HG03520 (cell line): ENCODE data around the gene FPR2.
"Not testable (repeated sequence)": the region's sequence is repeated elsewhere in the genome, so short reads cannot be mapped to it uniquely, and the experiment has no call there.

Source experiments
- ATAC-seq: cut with Tn5 transposase; IDR thresholded peaks from one replicate; pipeline ENCODE4 v1.9.1; 2021; ENCODE audit warnings: mild to moderate bottlenecking, moderate library complexity; ENCODE audit not compliant: unreplicated experiment

FPR2 gene

DNA sequence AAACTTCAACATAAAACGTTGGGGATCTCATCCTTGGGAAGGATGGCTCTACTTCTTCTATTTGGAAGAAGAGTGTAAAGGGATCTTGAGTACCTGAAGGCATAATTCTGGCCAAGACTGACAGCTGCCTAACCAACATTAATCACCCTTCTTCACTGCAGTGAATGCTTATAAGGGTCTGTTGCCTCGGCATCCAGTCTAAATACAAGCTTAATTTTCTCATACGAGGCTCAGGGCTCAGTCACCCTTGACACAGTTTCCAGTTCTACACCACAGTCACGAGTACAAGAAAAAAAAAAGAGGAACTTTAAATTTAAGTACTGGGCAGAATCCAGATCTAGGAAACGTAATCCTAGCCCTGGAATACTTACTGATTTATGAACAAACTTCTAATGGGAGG, 43.0 kb downstream of the FPR2 start:
- no peak for ATAC-seq

DNA sequence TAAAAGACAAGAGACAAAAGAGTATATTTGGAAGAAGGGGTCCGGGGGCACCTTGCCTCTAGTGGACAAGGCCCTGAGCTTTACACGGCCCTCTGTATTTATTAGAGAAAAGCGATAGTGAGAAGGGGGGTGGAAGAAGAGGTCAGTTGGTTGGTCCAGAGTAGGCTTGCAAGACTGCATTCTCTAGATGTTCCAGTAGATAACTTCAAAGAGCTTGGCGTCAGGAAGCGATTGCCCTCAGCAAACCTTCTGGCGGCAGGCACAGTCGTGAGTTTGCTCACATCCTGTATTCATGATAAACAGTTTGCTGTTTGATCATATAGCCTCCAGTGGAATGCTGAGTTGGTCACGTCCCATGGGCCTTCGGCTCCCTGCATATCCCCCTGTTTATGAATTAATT, 43.8 kb downstream of the FPR2 start:
- not testable (repeated sequence) for ATAC-seq

DNA sequence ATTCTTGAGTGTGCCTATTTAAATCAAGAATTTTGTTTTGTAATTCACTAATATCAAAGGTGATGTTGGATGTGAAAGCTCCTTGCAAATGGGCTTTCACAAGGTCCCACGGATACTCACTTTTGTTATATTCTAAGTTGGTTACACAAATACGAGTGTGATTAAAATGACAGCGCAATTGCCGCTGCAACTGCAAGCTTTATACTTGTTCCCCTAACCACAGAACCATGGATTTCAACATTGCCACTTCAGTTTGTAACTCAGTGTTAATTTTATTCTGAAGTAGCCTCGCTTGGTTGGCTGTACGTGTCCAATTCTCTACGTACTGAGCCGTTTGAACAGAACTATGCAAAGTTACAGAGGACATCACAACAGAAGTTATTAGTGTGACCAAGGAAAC, 44.4 kb downstream of the FPR2 start:
- ATAC-seq, result not testable (repeated sequence)

DNA sequence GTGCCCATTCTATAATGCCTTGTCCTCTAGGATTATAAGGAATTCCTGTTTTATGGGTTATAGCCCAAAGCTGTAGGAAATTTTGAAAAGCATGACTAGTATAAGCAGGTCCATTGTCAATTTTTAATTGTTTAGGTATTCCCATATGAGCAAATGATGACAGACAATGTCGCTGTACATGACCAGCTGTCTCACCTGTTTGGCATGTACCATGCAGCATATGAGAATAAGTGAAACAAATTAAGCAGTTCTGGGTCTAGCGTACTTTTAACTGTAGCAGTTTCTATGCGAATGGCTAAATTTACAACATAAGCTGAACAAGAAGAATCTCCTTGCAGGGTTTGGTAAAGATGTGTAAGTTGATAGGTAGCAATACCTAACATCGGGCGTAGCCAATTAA, 45.6 kb downstream of the FPR2 start:
- not testable (repeated sequence) for ATAC-seq

DNA sequence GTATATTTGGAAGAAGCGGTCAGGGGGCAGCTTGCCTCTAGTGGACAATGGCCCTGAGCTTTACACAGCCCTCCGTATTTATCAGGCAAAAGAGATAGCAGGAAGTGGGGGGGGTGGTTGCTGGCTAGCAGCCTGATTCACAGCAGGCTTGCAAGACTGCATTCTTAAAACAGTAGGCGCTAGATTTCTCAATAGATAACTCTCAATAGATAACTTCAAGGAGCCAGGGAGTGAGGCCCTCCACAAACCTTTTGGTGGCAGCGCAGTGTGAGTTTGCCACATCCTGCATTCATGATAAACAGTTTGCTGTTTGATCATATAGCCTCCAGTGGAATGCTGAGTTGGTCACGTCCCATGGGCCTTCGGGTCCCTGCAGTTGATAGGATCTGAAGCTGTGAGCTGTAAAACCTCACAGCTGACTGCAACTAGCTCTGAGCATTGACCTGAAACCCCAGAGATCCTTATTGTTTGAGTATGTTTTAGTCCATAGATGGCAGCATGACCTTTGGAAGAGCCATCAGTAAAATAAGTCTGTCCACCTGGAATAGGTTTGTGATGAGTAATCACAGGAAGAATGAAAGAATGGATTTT, 46.2 kb downstream of the FPR2 start:
- ATAC-seq, result no peak

DNA sequence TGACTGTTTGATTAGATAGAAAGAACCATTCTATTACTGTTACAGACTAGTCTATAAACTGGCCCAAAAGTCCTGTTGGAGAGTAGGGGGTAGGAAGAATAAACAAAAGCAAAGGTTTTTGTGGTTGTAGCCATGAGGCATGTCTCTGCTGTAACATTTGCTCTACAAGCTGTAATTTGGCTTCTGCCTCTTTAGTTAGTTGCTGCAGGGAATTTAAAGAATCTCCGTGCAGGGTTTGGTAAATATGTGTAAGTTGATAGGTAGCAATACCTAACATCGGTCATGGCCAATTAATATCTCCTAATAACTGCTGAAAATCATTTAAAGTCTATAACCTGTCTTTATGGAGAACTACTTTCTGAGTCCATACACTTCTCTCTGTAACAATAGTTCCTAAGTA, 46.9 kb downstream of the FPR2 start:
- no peak for ATAC-seq

DNA sequence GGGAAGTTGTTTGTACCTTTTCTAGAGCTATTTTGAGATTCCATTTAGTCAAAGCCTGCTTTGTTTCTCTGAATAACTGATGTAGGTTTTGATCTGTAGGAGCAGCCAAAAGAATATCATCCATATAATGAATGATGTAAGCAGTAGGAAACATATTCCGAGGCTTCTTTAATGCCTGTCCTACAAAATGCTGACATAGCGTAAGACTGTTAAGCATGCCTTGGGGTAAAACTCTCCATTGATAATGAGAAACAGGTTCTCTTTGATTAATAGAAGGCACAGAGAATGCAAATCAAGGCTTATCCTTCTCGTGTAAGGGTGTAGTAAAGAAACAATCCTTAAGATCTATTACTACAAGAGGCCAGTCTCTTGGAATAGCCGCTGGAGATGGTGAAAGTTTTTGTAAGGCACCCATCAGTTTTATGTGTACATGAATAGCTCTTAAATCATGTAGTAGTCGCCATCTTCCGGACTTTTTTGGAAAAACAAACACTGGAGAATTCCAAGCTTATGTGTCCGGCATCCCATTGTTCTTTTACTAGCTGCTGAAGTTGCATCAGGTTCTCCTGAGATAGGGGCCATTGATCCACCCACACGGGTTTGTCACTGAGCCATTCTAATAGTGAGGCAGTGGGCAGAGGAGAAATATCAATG, 47.5 kb downstream of the FPR2 start:
- no peak for ATAC-seq

DNA sequence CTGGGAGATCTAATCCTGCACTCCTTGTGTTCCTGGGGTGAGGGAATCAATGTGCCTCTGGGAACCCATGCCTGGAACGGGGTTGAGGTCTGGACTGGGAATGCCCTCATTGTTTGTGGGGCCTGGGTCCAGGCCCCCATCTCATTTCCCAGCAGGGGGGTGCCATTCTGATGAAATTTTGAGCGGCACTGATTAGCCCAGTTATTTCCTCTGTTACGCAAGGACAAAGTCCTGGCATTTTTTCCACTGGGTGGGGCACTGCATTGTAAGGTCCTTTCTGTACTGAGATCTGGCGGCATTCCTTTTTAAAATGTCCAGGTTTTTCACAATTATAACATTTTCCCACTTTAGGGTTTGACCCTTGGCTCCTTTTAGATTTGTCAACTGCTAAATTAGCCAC, 48.8 kb downstream of the FPR2 start:
- no peak for ATAC-seq

DNA sequence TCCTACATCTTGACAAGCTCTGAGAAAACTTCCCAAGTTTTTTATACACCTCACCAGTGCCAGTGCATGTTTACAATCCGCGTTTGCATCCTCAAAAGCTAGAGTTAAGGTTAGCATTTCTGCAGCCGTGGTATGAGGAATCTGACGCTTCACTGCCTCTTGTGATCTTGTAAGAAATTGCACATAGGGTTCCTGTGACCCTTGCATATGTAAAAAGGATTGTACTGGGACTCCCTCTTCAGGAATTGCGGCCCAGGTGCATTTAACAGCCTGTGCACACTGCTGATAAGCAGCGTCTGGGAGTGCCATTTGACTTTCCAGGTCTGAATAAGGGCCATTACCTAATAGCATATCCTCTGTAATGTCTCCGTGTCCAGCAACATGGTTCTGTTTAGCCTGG, 49.2 kb downstream of the FPR2 start:
- no peak for ATAC-seq

DNA sequence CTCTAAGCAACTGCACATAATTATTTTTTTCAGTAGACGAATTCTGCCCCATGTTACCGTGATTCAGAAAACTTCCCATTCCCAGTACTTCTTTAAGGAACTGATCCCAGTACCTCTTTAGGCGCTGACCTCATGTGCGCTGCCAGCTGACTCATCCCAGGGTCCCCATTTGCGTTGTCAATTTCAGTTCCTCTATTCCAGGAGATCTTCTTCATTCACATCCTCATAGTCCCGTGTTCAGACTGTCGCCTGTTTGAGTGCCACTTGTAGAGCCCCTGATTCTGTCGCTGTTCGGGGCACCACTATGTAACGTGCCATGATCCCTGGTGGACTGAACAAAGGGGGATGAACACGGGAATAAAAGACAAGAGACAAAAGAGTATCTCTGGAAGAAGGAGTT, 50.4 kb downstream of the FPR2 start:
- ATAC-seq, result no peak

DNA sequence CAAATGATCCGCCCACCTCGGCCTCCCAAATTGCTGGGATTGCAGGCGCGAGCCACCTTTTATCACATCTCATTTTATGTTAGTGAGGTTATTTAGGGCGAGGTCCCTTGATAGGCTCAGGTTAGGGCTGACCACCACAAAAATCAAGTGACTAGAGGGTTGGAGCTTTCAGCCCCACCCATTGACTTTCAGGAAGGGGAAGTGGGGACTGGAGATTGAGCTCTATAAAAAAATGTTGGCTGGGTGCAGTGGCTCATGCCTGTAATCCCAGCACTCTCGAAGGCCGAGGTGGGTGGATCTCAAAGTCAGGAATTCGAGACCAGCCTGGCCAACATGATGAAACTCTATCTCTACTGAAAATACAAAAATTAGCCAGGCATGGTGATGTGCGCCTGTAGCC, 54.1 kb downstream of the FPR2 start:
- ATAC-seq, result no peak

DNA sequence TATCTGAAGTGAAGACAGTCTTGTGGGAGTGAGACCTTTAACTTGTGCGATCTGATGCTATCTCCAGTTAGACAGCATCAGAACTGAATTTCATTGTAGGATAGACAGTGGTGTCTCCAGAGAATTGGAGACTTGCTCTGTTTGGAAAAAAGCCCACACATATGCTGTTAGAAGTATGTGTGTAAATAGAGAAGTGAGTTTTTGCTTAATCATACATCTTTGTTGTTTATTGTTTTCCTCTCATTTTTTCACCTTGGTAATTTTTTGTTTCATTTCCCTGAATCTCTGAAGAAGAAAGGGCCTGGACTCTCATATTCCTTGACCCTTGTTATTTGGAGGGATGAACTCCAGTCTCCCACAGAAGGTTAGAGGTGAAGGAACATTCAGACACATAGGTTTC, 55.7 kb downstream of the FPR2 start:
- no peak for ATAC-seq

DNA sequence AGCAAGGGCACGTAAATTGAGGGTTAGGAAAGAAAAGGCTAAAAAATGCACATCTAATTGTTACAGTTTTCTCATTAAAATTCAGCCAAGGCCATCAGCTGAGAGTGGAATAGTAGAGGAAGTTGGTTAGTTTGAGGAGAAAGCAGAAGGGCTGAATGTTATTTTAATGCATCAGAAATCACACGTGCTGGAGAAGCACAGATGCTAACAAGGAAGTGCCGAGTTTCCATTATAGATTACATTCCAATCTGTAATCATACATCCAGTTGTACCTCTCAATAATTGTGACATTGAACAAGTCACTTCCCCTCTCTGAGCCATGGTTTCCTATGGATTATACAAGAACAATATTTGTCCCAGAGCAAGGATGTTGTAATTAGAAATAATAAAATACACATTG, 59.0 kb downstream of the FPR2 start:
- ATAC-seq, result no peak
